A549 treated with AZD2906 at 1 μM for 4 hours (cell line): ENCODE measurements around the gene NRBP1. TPM values are rescaled to one million over a fixed set of nuclear protein-coding genes. Genes with fewer than 3 reads are reported as not detected.

Experiments
- total RNA-seq: library from RNA; stranded (reverse); fragments of 200-300 nt; extraction: Qiagen RNA extraction; gene quantifications from 5 replicates; pipeline ENCODE4 v1.2.3, GENCODE V29; 2022

NRBP1 gene
- total RNA-seq: 122 to 134 TPM (median 129 TPM) in 5 replicates

DNA sequence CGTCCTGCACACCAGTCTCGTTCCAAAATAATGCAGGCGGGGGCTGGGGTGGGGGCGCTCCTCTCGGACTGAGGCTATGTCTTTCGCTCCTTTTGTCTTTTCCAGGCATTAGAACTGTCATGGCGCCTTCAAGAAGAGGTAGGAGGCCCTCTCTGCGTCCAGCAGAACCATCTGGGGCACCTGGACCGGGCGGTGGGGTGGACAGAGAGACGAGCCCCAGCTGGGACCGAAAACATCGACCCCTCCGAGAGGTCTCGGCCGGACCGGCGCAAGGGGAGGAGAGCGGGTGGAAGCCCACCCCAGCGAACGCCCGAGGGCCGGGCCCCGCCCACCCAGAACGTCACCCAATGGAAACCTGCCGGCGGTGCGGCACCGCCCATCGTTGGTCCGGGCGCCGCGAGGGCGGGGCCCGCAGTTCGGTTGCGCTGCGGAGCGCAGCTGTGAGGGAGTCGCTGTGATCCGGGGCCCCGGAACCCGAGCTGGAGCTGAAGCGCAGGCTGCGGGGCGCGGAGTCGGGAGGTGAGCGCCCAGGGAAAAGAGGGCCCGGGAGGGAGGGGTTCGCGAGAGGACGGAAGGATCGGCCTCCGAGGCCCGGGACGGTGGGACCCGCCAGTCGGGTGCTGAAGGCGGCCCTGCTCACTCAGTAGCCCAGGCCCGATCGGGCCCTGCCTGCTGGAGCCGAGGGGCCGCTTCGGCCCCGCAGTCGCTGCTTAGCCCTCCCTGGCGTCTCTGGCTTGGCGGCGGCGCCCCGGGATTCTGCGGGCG, at the start of gene NRBP1:
NRBP1 (plus strand) TSS at position 419 of the 765 bp plus-strand sequence. CDS start 4,643 bp downstream, outside the sequence.

DNA sequence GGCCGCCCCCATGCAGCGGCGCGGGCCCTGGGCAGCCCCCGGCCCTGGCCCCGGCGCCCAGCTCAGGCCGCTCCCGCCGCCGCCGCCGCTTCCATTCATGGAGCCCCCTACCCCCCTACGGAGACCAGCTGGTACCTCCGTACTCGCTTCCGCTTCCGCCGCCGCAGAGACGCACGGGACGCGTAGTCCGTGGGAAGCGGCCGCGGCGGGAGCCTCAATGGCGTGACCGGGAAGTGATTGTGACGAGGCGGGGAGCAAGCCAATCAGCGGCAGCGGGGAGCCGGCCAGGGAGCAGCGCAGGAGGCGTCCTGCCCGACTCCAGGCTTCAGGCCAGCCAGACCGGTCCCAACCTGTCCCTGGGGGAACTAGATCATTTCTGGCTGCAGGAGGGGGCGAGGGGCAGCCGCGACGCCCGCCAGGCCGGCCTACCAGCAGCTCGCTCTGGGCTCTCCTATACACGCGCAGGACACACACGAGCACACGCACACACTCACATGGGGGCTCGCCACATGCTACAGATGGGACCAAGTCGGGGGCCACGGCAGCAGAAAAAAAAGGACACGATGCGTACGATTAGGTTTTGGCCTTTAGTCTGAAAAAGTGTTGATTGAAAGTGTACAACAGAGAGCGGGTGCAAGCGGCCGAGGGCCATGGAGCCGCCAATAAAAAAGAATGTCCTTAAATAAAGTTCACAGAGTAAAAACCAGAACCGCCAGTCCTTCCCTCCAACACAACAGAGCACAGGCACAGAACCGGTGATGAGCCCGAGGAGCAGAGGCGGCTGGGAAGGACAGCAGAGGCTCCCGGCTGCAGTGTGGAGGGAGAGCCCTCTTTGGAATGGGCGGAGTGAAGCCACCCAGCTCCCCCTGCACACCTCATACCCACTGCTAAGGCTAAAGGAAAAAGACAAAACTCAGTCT, 47.5 kb upstream of the NRBP1 start, which contains the start of gene ZNF513:
ZNF513 (minus strand) TSS at position 109 of the 920 bp plus-strand sequence. CDS start 208 bp downstream, outside the sequence.

DNA sequence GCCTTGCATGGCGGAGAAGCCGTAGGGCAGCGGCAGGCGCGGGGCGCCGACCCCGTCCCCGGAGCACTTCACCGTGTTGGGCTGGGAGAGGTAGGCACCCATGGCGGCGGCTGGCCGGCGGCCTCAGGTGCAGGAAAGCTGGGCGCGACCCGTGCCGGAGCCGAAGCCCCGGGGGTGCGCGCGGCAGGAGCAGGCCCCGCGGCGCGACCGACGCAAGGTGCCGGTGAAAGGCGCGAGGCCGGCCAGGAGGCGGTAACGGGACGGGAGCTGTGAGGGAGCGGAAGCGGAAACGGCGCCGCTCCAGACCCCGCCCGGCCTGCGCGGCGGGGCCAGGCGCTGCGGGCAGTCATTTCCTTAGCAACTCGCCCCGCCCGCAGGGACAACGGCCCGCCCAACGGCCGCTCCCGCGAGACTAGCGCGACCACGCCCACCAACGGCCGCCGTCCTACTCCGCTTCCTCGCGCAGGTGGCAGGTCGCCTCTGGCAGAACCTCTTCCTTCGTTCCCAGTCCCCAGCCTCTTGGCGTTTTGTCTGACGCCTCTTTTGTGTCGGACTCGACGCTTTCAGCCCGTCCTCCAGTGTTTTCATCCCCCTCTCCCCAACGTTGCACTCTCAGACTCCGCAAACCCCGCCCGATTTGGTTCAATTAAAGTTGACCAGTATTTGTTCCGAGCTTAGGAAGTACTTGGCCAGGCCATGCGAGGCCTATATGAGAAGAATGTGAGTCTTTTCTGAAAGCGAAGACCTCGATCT, 18.9 kb upstream of the NRBP1 start, which contains the start of gene PPM1G:
PPM1G (minus strand) TSS at position 271 of the 753 bp plus-strand sequence; CDS start at position 102, 169 bp downstream.

DNA sequence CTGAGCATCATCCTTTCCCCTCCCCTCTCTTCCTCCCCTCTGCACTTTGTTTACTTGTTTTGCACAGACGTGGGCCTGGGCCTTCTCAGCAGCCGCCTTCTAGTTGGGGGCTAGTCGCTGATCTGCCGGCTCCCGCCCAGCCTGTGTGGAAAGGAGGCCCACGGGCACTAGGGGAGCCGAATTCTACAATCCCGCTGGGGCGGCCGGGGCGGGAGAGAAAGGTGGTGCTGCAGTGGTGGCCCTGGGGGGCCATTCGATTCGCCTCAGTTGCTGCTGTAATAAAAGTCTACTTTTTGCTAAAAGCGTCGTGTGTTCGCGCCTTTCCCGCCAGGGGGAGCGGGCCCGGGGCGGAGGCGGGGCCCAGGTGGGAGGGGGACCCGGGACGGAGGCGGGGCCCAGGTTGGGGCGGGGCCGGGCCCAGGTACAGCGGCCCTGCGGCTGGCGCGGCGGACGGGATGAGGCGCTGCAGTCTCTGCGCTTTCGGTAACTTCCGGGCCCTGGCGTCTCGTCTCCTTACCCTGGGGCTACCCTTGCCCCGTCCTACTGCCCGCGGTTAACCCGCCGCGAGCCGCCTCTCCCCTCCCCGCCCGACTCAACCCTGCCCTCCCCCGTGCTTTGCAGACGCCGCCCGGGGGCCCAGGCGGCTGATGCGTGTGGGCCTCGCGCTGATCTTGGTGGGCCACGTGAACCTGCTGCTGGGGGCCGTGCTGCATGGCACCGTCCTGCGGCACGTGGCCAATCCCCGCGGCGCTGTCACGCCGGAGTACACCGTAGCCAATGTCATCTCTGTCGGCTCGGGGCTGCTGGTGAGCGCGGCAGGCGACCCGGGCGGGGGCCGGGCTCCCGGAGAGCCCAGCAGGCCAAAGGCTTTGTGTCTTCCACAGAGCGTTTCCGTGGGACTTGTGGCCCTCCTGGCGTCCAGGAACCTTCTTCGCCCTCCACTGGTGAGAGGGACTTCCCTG, 13.8 kb downstream of the NRBP1 start, which contains the start of gene KRTCAP3:
KRTCAP3 (plus strand) TSS at position 424 of the 962 bp plus-strand sequence; CDS start at position 456, 32 bp downstream.

DNA sequence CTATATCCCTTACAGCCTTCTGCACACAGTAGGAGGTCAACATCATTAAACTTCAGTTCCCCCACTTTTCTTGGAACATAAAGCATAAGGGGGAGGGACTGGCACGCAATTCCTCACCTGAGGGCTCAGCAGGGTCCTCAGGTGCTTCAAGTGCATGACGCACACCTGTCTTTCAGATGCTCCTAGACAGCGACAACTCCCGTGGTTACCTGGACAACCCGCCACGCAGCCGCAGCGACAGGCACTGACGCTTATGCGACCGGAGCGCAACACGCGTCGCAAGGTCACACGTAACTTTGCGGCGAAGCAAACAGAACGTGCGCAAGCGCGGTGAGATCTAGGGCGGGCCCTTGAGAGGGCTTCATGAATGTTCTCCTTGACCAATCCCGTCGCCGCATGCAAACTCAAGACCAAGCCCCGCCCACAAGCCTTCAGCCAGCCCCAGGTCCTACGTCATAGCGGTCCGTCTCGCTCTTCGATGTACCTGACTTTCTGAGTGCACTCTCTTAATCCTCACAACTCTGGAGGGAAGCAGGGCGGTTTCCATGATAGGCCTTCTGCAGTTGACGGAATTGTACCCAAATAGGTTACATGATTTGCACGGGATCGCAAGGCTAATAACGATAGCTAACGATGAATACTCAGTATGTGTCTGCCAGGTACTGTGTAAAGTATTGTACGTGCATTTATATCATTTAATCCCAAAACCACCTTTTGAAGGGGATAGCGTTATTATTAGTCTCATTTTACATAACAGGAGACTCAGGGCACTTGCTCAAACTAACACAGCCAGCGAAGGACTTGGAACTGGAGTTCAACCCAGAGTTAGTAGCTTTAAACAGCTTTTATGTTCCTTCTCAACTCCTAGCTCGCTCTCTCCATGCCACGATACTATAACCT, 61.3 kb downstream of the NRBP1 start, which contains the start of gene IFT172:
IFT172 (minus strand) TSS at position 246 of the 900 bp plus-strand sequence; CDS start at position 156, 90 bp downstream.

Other genes starting within 250 kb of the NRBP1 start
- 211 to 221 TPM (median 213 TPM) in 5 replicates for gene ATRAID, start 216.6 kb upstream of the NRBP1 start, total RNA-seq
- gene SLC5A6, start 216.4 kb upstream of the NRBP1 start, total RNA-seq: 56.8 to 66.0 TPM (median 63.6 TPM) in 5 replicates
- gene CAD, start 211.3 kb upstream of the NRBP1 start, total RNA-seq: 49.7 to 63.9 TPM (median 61.7 TPM) in 5 replicates
- gene SLC30A3, start 165.6 kb upstream of the NRBP1 start, total RNA-seq: 2.6 to 3.4 TPM (median 3.2 TPM) in 5 replicates
- gene DNAJC5G, start 153.2 kb upstream of the NRBP1 start, total RNA-seq: not detected in 5 replicates
- gene TRIM54, start 146.2 kb upstream of the NRBP1 start, total RNA-seq: 0.82 to 1.2 TPM (median 0.95 TPM) in 5 replicates
- 1.2 to 2.5 TPM (median 1.8 TPM) in 5 replicates for gene UCN, start 120.2 kb upstream of the NRBP1 start, total RNA-seq
- 71.0 to 91.6 TPM (median 84.4 TPM) in 5 replicates for gene MPV17, start 105.5 kb upstream of the NRBP1 start, total RNA-seq
- 56.0 to 61.4 TPM (median 59.5 TPM) in 5 replicates for gene GTF3C2, start 71.9 kb upstream of the NRBP1 start, total RNA-seq
- gene EIF2B4, start 58.3 kb upstream of the NRBP1 start, total RNA-seq: 52.8 to 60.6 TPM (median 55.7 TPM) in 5 replicates
- gene SNX17, start 58.0 kb upstream of the NRBP1 start, total RNA-seq: 135 to 144 TPM (median 142 TPM) in 5 replicates
- 11.8 to 14.7 TPM (median 13.8 TPM) in 5 replicates for gene ZNF513, start 47.9 kb upstream of the NRBP1 start, total RNA-seq
- gene PPM1G, start 19.0 kb upstream of the NRBP1 start, total RNA-seq: 156 to 166 TPM (median 158 TPM) in 5 replicates
- 0.47 to 0.72 TPM (median 0.61 TPM) in 4 of 5 replicates, not detected in the other for gene KRTCAP3, start 13.8 kb downstream of the NRBP1 start, total RNA-seq
- 7.7 to 8.7 TPM (median 8.3 TPM) in 5 replicates for gene IFT172, start 61.1 kb downstream of the NRBP1 start, total RNA-seq
- gene FNDC4, start 66.6 kb downstream of the NRBP1 start, total RNA-seq: 4.2 to 5.4 TPM (median 4.5 TPM) in 5 replicates
- gene GCKR, start 68.2 kb downstream of the NRBP1 start, total RNA-seq: 0.10 to 0.42 TPM (median 0.32 TPM) in 5 replicates
- 14.8 to 19.7 TPM (median 17.7 TPM) in 5 replicates for gene ZNF512, start 154.4 kb downstream of the NRBP1 start, total RNA-seq
- 3.4 to 4.4 TPM (median 4.0 TPM) in 5 replicates for gene CCDC121, start 200.4 kb downstream of the NRBP1 start, total RNA-seq
- 54.7 to 64.0 TPM (median 56.6 TPM) in 5 replicates for gene GPN1, start 200.4 kb downstream of the NRBP1 start, total RNA-seq
- gene SUPT7L, start 235.0 kb downstream of the NRBP1 start, total RNA-seq: 25.1 to 32.9 TPM (median 32.8 TPM) in 5 replicates
- gene SLC4A1AP, start 235.3 kb downstream of the NRBP1 start, total RNA-seq: 27.0 to 35.9 TPM (median 28.8 TPM) in 5 replicates